GM19099 (cell line): ENCODE results near the gene RPUSD4.

ENCODE experiments used
- POLR2A ChIP-seq: IDR thresholded peaks from 3 replicates; pipeline ENCODE4 v1.6.1; 2011; ENCODE audit warnings: low read depth; ENCODE audit not compliant: insufficient read length; ENCODE audit errors: extremely low read depth

RPUSD4 gene

GRCh38 chr11:126211236-126212088 lies at the start of gene RPUSD4, which contains the start of gene FAM118B:
Gene RPUSD4 (minus strand): TSS chr11:126211650. CDS start chr11:126211638, 12 bp downstream.
Gene FAM118B (plus strand): TSS chr11:126211782. CDS start chr11:126235002, 23,220 bp downstream.
- peak; percentile 95 for TF ChIP-seq POLR2A

- TF ChIP-seq POLR2A: no peak
Observed at GRCh38 chr11:126257764-126258163, 46.3 kb upstream of the RPUSD4 start.

GRCh38 chr11:126257144-126257543 lies 45.7 kb upstream of the RPUSD4 start:
- TF ChIP-seq POLR2A: no peak

GRCh38 chr11:126256216-126256615 lies 44.8 kb upstream of the RPUSD4 start:
- TF ChIP-seq POLR2A: no peak

GRCh38 chr11:126254819-126255218 lies 43.4 kb upstream of the RPUSD4 start:
- no peak for TF ChIP-seq POLR2A

- no peak for TF ChIP-seq POLR2A
Observed at GRCh38 chr11:126253265-126253664, 41.8 kb upstream of the RPUSD4 start.

- no peak for TF ChIP-seq POLR2A
Observed at GRCh38 chr11:126246636-126247035, 35.2 kb upstream of the RPUSD4 start.

- no peak for TF ChIP-seq POLR2A
Observed at GRCh38 chr11:126233391-126233790, 21.9 kb upstream of the RPUSD4 start.

- no peak for TF ChIP-seq POLR2A
Observed at GRCh38 chr11:126232683-126233082, 21.2 kb upstream of the RPUSD4 start.

GRCh38 chr11:126231725-126232459 lies 20.4 kb upstream of the RPUSD4 start:
- TF ChIP-seq POLR2A: no peak

GRCh38 chr11:126229858-126230540 lies 18.5 kb upstream of the RPUSD4 start:
- no peak for TF ChIP-seq POLR2A

- no peak for TF ChIP-seq POLR2A
Observed at GRCh38 chr11:126226334-126227084, 15.1 kb upstream of the RPUSD4 start.

- TF ChIP-seq POLR2A: no peak
Observed at GRCh38 chr11:126225295-126225665, 13.8 kb upstream of the RPUSD4 start.

GRCh38 chr11:126224647-126225294 lies 13.3 kb upstream of the RPUSD4 start:
- TF ChIP-seq POLR2A: no peak

GRCh38 chr11:126219547-126219946 lies 8.1 kb upstream of the RPUSD4 start:
- no peak for TF ChIP-seq POLR2A

- TF ChIP-seq POLR2A: no peak
Observed at GRCh38 chr11:126217491-126217890, 6.0 kb upstream of the RPUSD4 start.
